HCT116 (cell line): Measurements from ENCODE around the gene HS6ST1. TPM values are rescaled to one million over a fixed set of nuclear protein-coding genes. Genes with fewer than 3 reads are reported as not detected.

Source experiments
- ATAC-seq: fragments of 200-7000 bp; cut with Tn5 transposase; 2 replicates; pipeline ENCODE4 v1.9.1; 2020; ENCODE audit warnings: mild to moderate bottlenecking, moderate library complexity
- BruUV-seq: library from RNA; stranded (reverse); fragments of 400-500 nt; replicated peaks from 2 replicates; lab custom pipeline; 2021; lab: Mats Ljungman, UMichigan
- CTCF ChIA-PET: fragments of 300-600 bp; sonication (Branson Sonifier 250); formaldehyde crosslinking; loops from one replicate; lab custom pipeline; 2021; ENCODE audit warnings: antibody characterized with exemption; lab: Charles Lee
- POLR2A ChIA-PET: fragments of 300-600, 350-600 bp; sonication (Branson Sonifier 250); formaldehyde crosslinking; loops from one replicate; lab custom pipeline; 2021; ENCODE audit warnings: antibody characterized with exemption; lab: Charles Lee
- RAD21 ChIA-PET, 2 experiments: fragments of 300-600 bp; sonication (Branson Sonifier 250); formaldehyde crosslinking; loops; one replicate each; lab custom pipeline; 2023; ENCODE audit warnings: low total read pairs in 2 of 2; ENCODE audit not compliant: uncharacterized antibody in 2 of 2, unreplicated experiment in 2 of 2, low non-redundant PET in 1 of 2; lab: Charles Lee
- DNase-seq: peaks from one replicate; pipeline ENCODE4 v3.0.0-alpha.2; 2010; ENCODE audit warnings: low read depth, low spot score
- H2AFZ ChIP-seq: fragments of 200-600 bp; shearing (Covaris generic), sonication (generic); 2 replicates; pipeline ENCODE4 v1.6.1; 2017; ENCODE audit warnings: low read depth, mixed run types, mixed read lengths, antibody characterized with exemption, low read length; ENCODE audit not compliant: poor library complexity, severe bottlenecking
- H3K27ac ChIP-seq: 2 replicates; pipeline ENCODE4 v1.5.1; 2012; ENCODE audit warnings: low read depth, low read length
- H3K27me3 ChIP-seq: fragments of 200-600 bp; sonication (generic); 2 replicates; pipeline ENCODE4 v1.6.1; 2016; ENCODE audit warnings: mixed run types, low read length, mixed read lengths; ENCODE audit not compliant: insufficient read depth
- H3K36me3 ChIP-seq, 2 experiments: fragments of 200-500 bp in 1 of 2; fragments of 200-600 bp in 1 of 2; sonication (Bioruptor generic) in 1 of 2; sonication (generic) in 1 of 2; 2 replicates each; pipeline versions ENCODE4 v1.5.1 to v1.6.1; 2014 to 2016; ENCODE audit warnings: low read length in 2 of 2, inconsistent platforms in 1 of 2, mixed read lengths in 1 of 2, mixed run types in 1 of 2; ENCODE audit not compliant: insufficient read depth in 2 of 2, control insufficient read depth in 1 of 2
- H3K4me1 ChIP-seq, 2 experiments: fragments of 200-600 bp in 1 of 2; sonication (generic) in 1 of 2; 2 replicates each; pipeline versions ENCODE4 v1.5.1 to v1.6.1; 2012 to 2017; ENCODE audit warnings: low read length in 2 of 2, inconsistent platforms in 1 of 2, mild to moderate bottlenecking in 1 of 2, mixed read lengths in 1 of 2, mixed run types in 1 of 2, moderate library complexity in 1 of 2; ENCODE audit not compliant: insufficient read depth in 2 of 2, control insufficient read depth in 1 of 2
- H3K4me2 ChIP-seq: fragments of 200-600 bp; sonication (generic); 2 replicates; pipeline ENCODE4 v1.6.1; 2017; ENCODE audit warnings: mixed run types, low read length, mixed read lengths
- H3K4me3 ChIP-seq, 2 experiments: fragments of 200-600 bp in 1 of 2; sonication (generic) in 1 of 2; replicated peaks in 1 of 2; 2 replicates each; pipeline ENCODE4 v1.5.1; 2011 to 2016; ENCODE audit warnings: low read length in 2 of 2, control low read depth in 1 of 2, low read depth in 1 of 2, mild to moderate bottlenecking in 1 of 2, mixed read lengths in 1 of 2, mixed run types in 1 of 2
- H3K79me2 ChIP-seq: fragments of 200-600 bp; sonication (generic); 2 replicates; pipeline ENCODE4 v1.6.1; 2017; ENCODE audit warnings: mild to moderate bottlenecking, mixed run types, low read length, moderate library complexity, mixed read lengths; ENCODE audit not compliant: insufficient read depth
- H3K9ac ChIP-seq: fragments of 200-600 bp; sonication (generic); 2 replicates; pipeline ENCODE4 v1.6.1; 2016; ENCODE audit warnings: low read length, mixed read lengths
- H3K9me2 ChIP-seq: fragments of 200-600 bp; sonication (generic), shearing (Covaris generic); 2 replicates; pipeline ENCODE4 v1.6.1; 2017; ENCODE audit warnings: mixed run types, mild to moderate bottlenecking, moderate library complexity; ENCODE audit not compliant: insufficient read depth
- H3K9me3 ChIP-seq, 2 experiments: fragments of 200-500 bp in 1 of 2; fragments of 200-600 bp in 1 of 2; sonication (Bioruptor generic) in 1 of 2; sonication (generic) in 1 of 2; 2 replicates each; pipeline ENCODE4 v1.6.1; 2014 to 2017; ENCODE audit warnings: low read length in 2 of 2, mixed read lengths in 2 of 2, inconsistent platforms in 1 of 2, low read depth in 1 of 2, mild to moderate bottlenecking in 1 of 2, mixed run types in 1 of 2, moderate library complexity in 1 of 2; ENCODE audit not compliant: control insufficient read depth in 1 of 2, insufficient read depth in 1 of 2
- H4K20me1 ChIP-seq: fragments of 200-600 bp; sonication (generic), shearing (Covaris generic); 2 replicates; pipeline ENCODE4 v1.6.1; 2017; ENCODE audit warnings: mixed run types, mild to moderate bottlenecking, moderate library complexity; ENCODE audit not compliant: insufficient read depth
- ATF3 ChIP-seq: IDR thresholded peaks from 2 replicates; pipeline ENCODE4 v1.6.1; 2012
- ELF1 ChIP-seq: IDR thresholded peaks from 2 replicates; pipeline ENCODE4 v1.6.1; 2012; ENCODE audit warnings: low read depth, borderline replicate concordance
- EZH2 ChIP-seq: fragments of 200-600 bp; sonication (generic); IDR thresholded peaks from 2 replicates; pipeline ENCODE4 v1.6.1; 2017; ENCODE audit warnings: antibody characterized with exemption, mixed run types
- EZH2phosphoT487 ChIP-seq: fragments of 200-600 bp; IDR thresholded peaks from 2 replicates; pipeline ENCODE4 v1.6.1; 2018; ENCODE audit warnings: antibody characterized with exemption, borderline replicate concordance
- POLR2AphosphoS5 ChIP-seq: IDR thresholded peaks from 2 replicates; pipeline ENCODE4 v1.6.1; 2011; ENCODE audit warnings: mild to moderate bottlenecking, low read depth, low read length, moderate library complexity
- SRF ChIP-seq: IDR thresholded peaks from 2 replicates; pipeline ENCODE4 v1.6.1; 2012; ENCODE audit warnings: low read depth
- TCF7L2 ChIP-seq: IDR thresholded peaks from 2 replicates; pipeline ENCODE4 v1.7.0; 2011; ENCODE audit warnings: borderline replicate concordance, inconsistent platforms; ENCODE audit not compliant: insufficient read depth, insufficient read length; ENCODE audit errors: extremely low read depth
- YY1 ChIP-seq: IDR thresholded peaks from 2 replicates; pipeline ENCODE4 v1.6.1; 2011; ENCODE audit warnings: low read length, low read depth, moderate library complexity, mild to moderate bottlenecking; ENCODE audit not compliant: insufficient replicate concordance; ENCODE audit errors: extremely low read depth
- ZNF274 ChIP-seq: fragments of 200-500 bp; sonication (Bioruptor generic); IDR thresholded peaks from 2 replicates; pipeline ENCODE4 v1.6.1; 2014; ENCODE audit warnings: mild to moderate bottlenecking, low read depth, low read length, inconsistent platforms
- intact Hi-C: fragments of 100-400 bp; cut with micrococcal nuclease; formaldehyde crosslinking; loops from 2 replicates; pipeline ENCODE4 v1.10.0; 2022
- total RNA-seq: library from RNA; stranded (reverse); gene quantifications from one replicate; pipeline ENCODE4 v1.2.1, GENCODE V29; 2021; ENCODE audit not compliant: unreplicated experiment

The HS6ST1 gene
- total RNA-seq, 1 experiment from 2014 or later: 35.0 TPM

- Histone ChIP-seq H2AFZ (no peak overlapping the region), H3K27ac (no peak overlapping the region), H3K4me2 (no peak overlapping the region), H3K4me1 (peaks cover 0 to 11% of the 10 kb centered on the region in 2 experiments; a peak in 2 of 4 replicates), H3K79me2 (peaks cover 78% of the 10 kb centered on the region), H3K4me3 (no peak overlapping the region), H3K36me3 (peaks cover 0 to 3% of the 10 kb centered on the region in 2 experiments; a peak in 1 of 4 replicates), H3K9me2 (no peaks in the 10 kb centered on the region), H4K20me1 (no peaks in the 10 kb centered on the region), H3K27me3 (no peaks in the 10 kb centered on the region), H3K9me3 (no peaks in the 10 kb centered on the region), H3K9ac (no peak overlapping the region)
- ATAC-seq (no peak), DNase-seq (no peak)
- TF ChIP-seq SRF (no peak), ZNF274 (no peak), YY1 (no peak), EZH2phosphoT487 (no peak), TCF7L2 (no peak), POLR2AphosphoS5 (no peak), ELF1 (no peak), EZH2 (no peak), ATF3 (no peak)
- ChIA-PET POLR2A (no interaction called here), RAD21 (no interaction called here), CTCF (no interaction called here)
- intact Hi-C loops: no loop called here
- no TSS peak for BruUV-seq
These were observed 29.9 kb downstream of the HS6ST1 start for GRCh38 chr2:128288781-128289180.
